Measurements from ENCODE around the gene SNRNP70.
A peak's percentile ranks its signal among the peaks of the same experiment; 100 is the strongest.
"Not testable (repeated sequence)": the region's sequence is repeated elsewhere in the genome, so short reads cannot be mapped to it uniquely, and the experiment has no call there.

The SNRNP70 gene

GRCh38 chr19:49065905-49066512 lies 19.2 kb upstream of the SNRNP70 start:
- no peaks in the 10 kb centered on the region for H3K36me3 ChIP-seq (ENCODE audit: control insufficient read depth, insufficient read depth, low read length)
- H3K27me3 ChIP-seq (ENCODE audit: control insufficient read depth, insufficient read depth, low read length): peaks cover 63% of the 10 kb centered on the region
- no peak overlapping the region for H3K27ac ChIP-seq (ENCODE audit: low read depth, low read length)
- H3K4me1 ChIP-seq (ENCODE audit: control insufficient read depth, insufficient read depth, low read length): peaks cover 25% of the 10 kb centered on the region
- H3K4me3 ChIP-seq (ENCODE audit: low read depth, low read length): peak overlapping the region; percentile 58; the same call in 1 of the 2 replicates
- H3K9me3 ChIP-seq (ENCODE audit: control insufficient read depth, insufficient read depth, low read depth, low read length): 0 out of 2 replicates have a peak, but pooled peaks cover 3% of the 10 kb centered on the region
- H3K9ac ChIP-seq (ENCODE audit: low read length): no peak overlapping the region

DNA sequence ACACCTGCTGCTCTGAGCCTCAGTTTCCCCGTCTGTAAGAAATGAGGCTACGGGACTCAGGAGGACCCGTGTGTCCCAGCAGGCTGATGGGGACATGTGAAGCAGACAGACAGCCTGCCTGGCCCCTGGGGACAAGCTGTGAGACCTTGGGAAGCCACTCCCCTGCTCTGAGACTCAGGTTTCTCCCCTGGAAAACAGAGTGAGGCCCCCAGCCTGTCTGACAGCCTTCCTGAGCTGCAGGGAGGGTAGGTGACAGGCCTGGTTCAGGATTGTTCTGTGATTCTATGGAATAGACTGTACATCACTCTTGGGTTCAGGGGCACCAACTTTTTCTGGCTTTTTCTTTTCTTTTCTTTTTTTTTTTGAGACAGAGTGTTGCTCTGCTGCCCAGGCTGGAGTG lies 17.7 kb upstream of the SNRNP70 start:
- no peak overlapping the region for H3K27ac ChIP-seq (ENCODE audit: low read depth, low read length)
- peaks cover 73% of the 10 kb centered on the region for H3K27me3 ChIP-seq (ENCODE audit: control insufficient read depth, insufficient read depth, low read length)
- no peaks in the 10 kb centered on the region for H3K36me3 ChIP-seq (ENCODE audit: control insufficient read depth, insufficient read depth, low read length)
- no peak overlapping the region for H3K9ac ChIP-seq (ENCODE audit: low read length)
- 0 out of 2 replicates have a peak, but pooled peaks cover 3% of the 10 kb centered on the region for H3K9me3 ChIP-seq (ENCODE audit: control insufficient read depth, insufficient read depth, low read depth, low read length)
- peaks cover 25% of the 10 kb centered on the region for H3K4me1 ChIP-seq (ENCODE audit: control insufficient read depth, insufficient read depth, low read length)
- no peak overlapping the region for H3K4me3 ChIP-seq (ENCODE audit: low read depth, low read length)

DNA sequence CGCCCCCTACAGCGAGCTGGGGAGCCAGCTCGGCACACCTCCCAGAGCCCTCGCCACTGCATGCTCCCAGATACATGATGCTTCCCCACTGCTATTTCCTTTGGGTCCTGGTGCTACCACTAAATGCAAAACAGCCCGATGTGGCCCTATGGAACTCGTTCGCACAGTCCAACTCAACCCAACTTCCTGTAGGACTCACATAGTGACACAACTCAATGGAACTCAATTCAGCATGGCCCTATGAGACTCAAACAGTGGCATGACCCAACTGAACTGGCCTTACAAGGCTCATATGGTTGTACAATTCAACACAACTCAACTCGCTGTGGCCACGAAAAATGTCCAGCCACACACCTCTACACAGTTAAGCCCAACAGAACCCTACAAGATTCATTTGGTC lies 16.2 kb upstream of the SNRNP70 start:
- H3K4me1 ChIP-seq (ENCODE audit: control insufficient read depth, insufficient read depth, low read length): peaks cover 25% of the 10 kb centered on the region
- 0 out of 2 replicates have a peak, but pooled peaks cover 3% of the 10 kb centered on the region for H3K9me3 ChIP-seq (ENCODE audit: control insufficient read depth, insufficient read depth, low read depth, low read length)
- H3K27ac ChIP-seq (ENCODE audit: low read depth, low read length): no peak overlapping the region
- H3K27me3 ChIP-seq (ENCODE audit: control insufficient read depth, insufficient read depth, low read length): peaks cover 87% of the 10 kb centered on the region
- H3K9ac ChIP-seq (ENCODE audit: low read length): no peak overlapping the region
- H3K36me3 ChIP-seq (ENCODE audit: control insufficient read depth, insufficient read depth, low read length): no peaks in the 10 kb centered on the region
- H3K4me3 ChIP-seq (ENCODE audit: low read depth, low read length): no peak overlapping the region

- peaks cover 16% of the 10 kb centered on the region for H3K4me1 ChIP-seq (ENCODE audit: control insufficient read depth, insufficient read depth, low read length)
- peaks cover 92% of the 10 kb centered on the region for H3K27me3 ChIP-seq (ENCODE audit: control insufficient read depth, insufficient read depth, low read length)
- no peak overlapping the region for H3K4me3 ChIP-seq (ENCODE audit: low read depth, low read length)
- no peaks in the 10 kb centered on the region for H3K36me3 ChIP-seq (ENCODE audit: control insufficient read depth, insufficient read depth, low read length)
- H3K9me3 ChIP-seq (ENCODE audit: control insufficient read depth, insufficient read depth, low read depth, low read length): 0 out of 2 replicates have a peak, but pooled peaks cover 3% of the 10 kb centered on the region
- H3K9ac ChIP-seq (ENCODE audit: low read length): no peak overlapping the region
- no peak overlapping the region for H3K27ac ChIP-seq (ENCODE audit: low read depth, low read length)
These were observed 14.8 kb upstream of the SNRNP70 start for GRCh38 chr19:49070416-49070815.

GRCh38 chr19:49071860-49072547 lies 13.2 kb upstream of the SNRNP70 start:
- Histone ChIP-seq H3K9me3 (ENCODE audit: control insufficient read depth, insufficient read depth, low read depth, low read length) (0 out of 2 replicates have a peak, but pooled peaks cover 3% of the 10 kb centered on the region), H3K9ac (ENCODE audit: low read length) (no peak overlapping the region), H3K4me1 (ENCODE audit: control insufficient read depth, insufficient read depth, low read length) (peaks cover 6% of the 10 kb centered on the region; the same call in 1 of the 2 replicates), H3K4me3 (ENCODE audit: low read depth, low read length) (peak overlapping the region; percentile 46; the same call in 1 of the 2 replicates), H3K36me3 (ENCODE audit: control insufficient read depth, insufficient read depth, low read length) (no peaks in the 10 kb centered on the region), H3K27me3 (ENCODE audit: control insufficient read depth, insufficient read depth, low read length) (peaks cover 76% of the 10 kb centered on the region), H3K27ac (ENCODE audit: low read depth, low read length) (no peak overlapping the region)

DNA sequence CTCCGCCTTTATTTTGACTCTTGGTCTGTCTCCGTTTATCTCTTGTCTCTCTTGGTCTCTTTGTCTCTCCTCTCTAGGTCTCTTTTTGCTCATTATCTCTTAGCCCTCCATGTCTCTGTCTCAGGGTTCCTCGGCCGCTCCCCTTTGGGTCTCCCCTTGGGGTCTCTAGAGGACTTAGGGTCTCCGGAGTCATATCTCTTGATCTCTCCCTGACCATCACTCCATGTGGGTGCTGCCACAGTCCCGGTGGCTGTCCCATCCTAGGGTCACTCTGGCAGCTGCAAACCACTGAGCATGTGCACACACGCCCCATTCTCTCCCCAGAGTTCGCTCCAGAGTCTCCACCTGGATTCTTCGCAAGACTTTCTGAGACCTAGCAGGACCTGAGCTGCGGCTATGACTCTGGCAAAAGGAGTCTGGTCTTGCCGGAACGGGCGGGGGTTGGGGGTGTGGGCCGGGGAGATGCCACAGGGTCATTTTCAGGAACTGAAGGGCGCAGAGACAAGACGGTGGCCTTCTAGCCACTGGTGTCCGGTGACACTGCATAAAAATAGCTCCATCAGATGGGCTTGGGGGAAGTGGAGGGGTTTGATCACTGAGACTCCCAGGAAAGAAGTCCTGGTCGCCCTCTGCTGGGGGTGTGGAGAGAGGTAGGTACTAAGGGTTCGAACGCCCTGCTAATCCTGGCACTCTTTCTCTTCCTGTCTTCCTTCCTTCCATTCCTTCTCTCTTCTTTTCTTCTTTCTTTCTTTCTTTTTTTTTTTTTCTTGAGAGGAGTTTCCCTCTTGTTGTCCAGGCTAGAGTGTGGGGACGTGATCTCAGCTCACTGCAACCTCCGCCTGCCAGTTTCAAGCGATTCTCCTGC lies 11.5 kb upstream of the SNRNP70 start:
- peaks cover 6% of the 10 kb centered on the region; the same call in 1 of the 2 replicates for H3K4me1 ChIP-seq (ENCODE audit: control insufficient read depth, insufficient read depth, low read length)
- peaks cover 60% of the 10 kb centered on the region for H3K27me3 ChIP-seq (ENCODE audit: control insufficient read depth, insufficient read depth, low read length)
- H3K4me3 ChIP-seq (ENCODE audit: low read depth, low read length): no peak overlapping the region
- no peak overlapping the region for H3K27ac ChIP-seq (ENCODE audit: low read depth, low read length)
- H3K9ac ChIP-seq (ENCODE audit: low read length): no peak overlapping the region
- H3K36me3 ChIP-seq (ENCODE audit: control insufficient read depth, insufficient read depth, low read length): no peaks in the 10 kb centered on the region
- 0 out of 2 replicates have a peak, but pooled peaks cover 3% of the 10 kb centered on the region for H3K9me3 ChIP-seq (ENCODE audit: control insufficient read depth, insufficient read depth, low read depth, low read length)

- not testable (repeated sequence) for H3K36me3 ChIP-seq (ENCODE audit: control insufficient read depth, insufficient read depth, low read length); H3K9ac ChIP-seq (ENCODE audit: low read length); H3K4me3 ChIP-seq (ENCODE audit: low read depth, low read length); H3K4me1 ChIP-seq (ENCODE audit: control insufficient read depth, insufficient read depth, low read length); H3K27ac ChIP-seq (ENCODE audit: low read depth, low read length); H3K9me3 ChIP-seq (ENCODE audit: control insufficient read depth, insufficient read depth, low read depth, low read length)
- peaks cover 49% of the 10 kb centered on the region for H3K27me3 ChIP-seq (ENCODE audit: control insufficient read depth, insufficient read depth, low read length)
These were observed 10.4 kb upstream of the SNRNP70 start for GRCh38 chr19:49074869-49075268.

GRCh38 chr19:49080392-49080791 lies 4.9 kb upstream of the SNRNP70 start:
- Histone ChIP-seq H3K27me3 (ENCODE audit: control insufficient read depth, insufficient read depth, low read length) (0 out of 2 replicates have a peak, but pooled peaks cover 3% of the 10 kb centered on the region), H3K4me3 (ENCODE audit: low read depth, low read length) (no peak overlapping the region), H3K36me3 (ENCODE audit: control insufficient read depth, insufficient read depth, low read length) (no peaks in the 10 kb centered on the region), H3K9ac (ENCODE audit: low read length) (no peak overlapping the region), H3K4me1 (ENCODE audit: control insufficient read depth, insufficient read depth, low read length) (no peaks in the 10 kb centered on the region), H3K9me3 (ENCODE audit: control insufficient read depth, insufficient read depth, low read depth, low read length) (0 out of 2 replicates have a peak, but pooled peaks cover 5% of the 10 kb centered on the region), H3K27ac (ENCODE audit: low read depth, low read length) (no peak overlapping the region)

DNA sequence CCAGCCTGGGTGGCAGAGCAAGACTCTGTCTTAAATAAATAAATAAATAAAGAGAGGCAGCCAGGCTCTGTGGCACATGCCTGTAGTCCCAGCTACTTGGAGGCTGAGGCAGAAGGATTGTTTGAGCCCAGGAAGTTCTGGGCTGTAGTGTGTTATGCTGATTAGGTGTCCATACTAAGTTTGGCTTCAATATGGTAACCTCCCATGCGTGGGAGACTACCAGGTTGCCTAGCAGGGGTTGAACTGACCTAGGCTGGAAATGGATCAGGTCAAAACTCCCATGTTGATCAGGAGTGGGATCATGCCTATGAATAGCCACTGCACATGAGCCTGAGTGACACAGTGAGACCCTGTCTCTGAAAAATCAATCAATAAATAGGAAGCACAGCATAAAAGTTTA lies 4.0 kb upstream of the SNRNP70 start:
- H3K36me3 ChIP-seq (ENCODE audit: control insufficient read depth, insufficient read depth, low read length): peaks cover 1% of the 10 kb centered on the region
- no peak overlapping the region for H3K4me3 ChIP-seq (ENCODE audit: low read depth, low read length)
- no peak overlapping the region for H3K9ac ChIP-seq (ENCODE audit: low read length)
- 0 out of 2 replicates have a peak, but pooled peaks cover 5% of the 10 kb centered on the region for H3K9me3 ChIP-seq (ENCODE audit: control insufficient read depth, insufficient read depth, low read depth, low read length)
- H3K4me1 ChIP-seq (ENCODE audit: control insufficient read depth, insufficient read depth, low read length): peaks cover 1% of the 10 kb centered on the region; the same call in 1 of the 2 replicates
- 0 out of 2 replicates have a peak, but pooled peaks cover 3% of the 10 kb centered on the region for H3K27me3 ChIP-seq (ENCODE audit: control insufficient read depth, insufficient read depth, low read length)
- H3K27ac ChIP-seq (ENCODE audit: low read depth, low read length): no peak overlapping the region

DNA sequence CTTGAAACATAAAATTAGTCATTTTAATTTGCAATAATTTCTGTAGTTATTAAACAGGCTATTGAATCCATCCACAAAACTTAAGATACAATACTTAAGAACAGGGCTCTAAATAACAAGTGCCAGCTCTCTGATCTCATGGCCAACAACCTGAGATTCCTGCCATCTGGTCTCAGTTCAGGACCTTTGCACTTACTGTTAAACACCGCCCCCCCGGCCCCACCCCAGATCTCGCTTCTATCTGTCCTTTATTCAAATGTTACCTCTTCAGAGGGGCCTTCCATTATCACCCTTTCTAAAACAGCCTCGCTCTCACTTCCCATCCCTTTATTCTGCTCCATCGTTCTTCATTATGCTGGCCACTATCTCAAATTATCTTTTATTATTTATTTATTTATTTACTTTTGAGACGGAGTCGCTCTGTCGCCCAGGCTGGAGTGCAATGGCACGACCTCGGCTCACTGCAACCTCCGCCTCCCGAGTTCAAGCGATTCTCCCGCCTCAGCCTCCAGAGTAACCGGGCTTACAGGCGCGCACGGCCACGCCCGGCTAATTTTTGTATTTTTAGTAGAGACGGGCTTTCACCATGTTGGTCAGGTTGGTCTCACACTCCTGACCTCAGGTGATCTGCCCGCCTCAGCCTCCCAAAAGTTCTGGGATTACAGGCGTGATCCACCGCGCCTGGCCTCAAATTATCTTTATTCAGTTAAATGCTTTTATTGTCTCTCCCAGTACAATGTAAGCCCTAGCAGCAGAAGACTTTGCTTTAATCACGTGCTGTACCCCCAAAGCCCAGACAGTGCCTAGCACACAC lies 838 bp upstream of the SNRNP70 start:
- H3K36me3 ChIP-seq (ENCODE audit: control insufficient read depth, insufficient read depth, low read length): peaks cover 26% of the 10 kb centered on the region
- H3K4me1 ChIP-seq (ENCODE audit: control insufficient read depth, insufficient read depth, low read length): peaks cover 5% of the 10 kb centered on the region
- 0 out of 2 replicates have a peak, but pooled peaks cover 3% of the 10 kb centered on the region for H3K27me3 ChIP-seq (ENCODE audit: control insufficient read depth, insufficient read depth, low read length)
- H3K4me3 ChIP-seq (ENCODE audit: low read depth, low read length): peak overlapping the region; percentile 89
- H3K27ac ChIP-seq (ENCODE audit: low read depth, low read length): no peak overlapping the region
- H3K9me3 ChIP-seq (ENCODE audit: control insufficient read depth, insufficient read depth, low read depth, low read length): 0 out of 2 replicates have a peak, but pooled peaks cover 5% of the 10 kb centered on the region
- peak overlapping the region; percentile 99 for H3K9ac ChIP-seq (ENCODE audit: low read length)

Measured in HUES6 (cell line).